ENCODE data around the gene TTLL8.

The TTLL8 gene

DNA sequence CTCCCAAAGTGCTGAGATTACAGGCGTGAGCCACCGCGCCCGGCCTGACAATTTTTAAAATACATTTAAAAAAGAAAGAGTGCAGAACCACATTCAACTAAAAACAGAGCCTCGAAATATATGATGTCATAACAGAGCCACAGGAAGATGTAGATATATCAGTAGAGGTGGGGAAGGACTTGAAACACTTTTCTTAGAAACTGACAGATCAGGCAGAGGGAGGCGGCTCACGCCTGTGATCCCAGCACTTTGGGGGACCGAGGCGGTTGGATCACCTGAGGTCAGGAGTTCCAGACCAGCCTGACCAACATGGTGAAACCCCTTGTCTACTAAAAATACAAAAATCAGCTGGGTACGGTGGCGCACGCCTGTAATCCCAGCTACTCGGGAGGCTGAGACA lies 20.1 kb upstream of the TTLL8 start:
- Histone ChIP-seq H3K79me2 (ENCODE audit: insufficient read depth, low read length) (peaks cover 3% of the 10 kb centered on the region; the same call in 1 of the 2 replicates), H3K4me3 (ENCODE audit: low read length, poor library complexity, severe bottlenecking) (no peak overlapping the region), H4K20me1 (ENCODE audit: insufficient read depth, low read length, poor library complexity, severe bottlenecking) (no peaks in the 10 kb centered on the region), H3K36me3 (ENCODE audit: insufficient read depth, low read length) (no peaks in the 10 kb centered on the region), H2AFZ (ENCODE audit: low read length) (no peak overlapping the region), H3K9me2 (replicated peaks; ENCODE audit: low read depth, low read length) (no peaks in the 10 kb centered on the region), H3F3A (ENCODE audit: low read depth) (no peaks in the 10 kb centered on the region), H3K27me3 (ENCODE audit: insufficient read depth, low read length, poor library complexity, severe bottlenecking) (no peaks in the 10 kb centered on the region), H3K9me3 (ENCODE audit: insufficient read depth, low read depth, low read length) (no peaks in the 10 kb centered on the region), H3K4me1 (ENCODE audit: insufficient read depth, low read length, poor library complexity, severe bottlenecking) (no peaks in the 10 kb centered on the region), H3K9ac (ENCODE audit: low read depth, low read length, poor library complexity, severe bottlenecking) (no peak overlapping the region), H3K4me2 (ENCODE audit: low read depth, low read length, poor library complexity, severe bottlenecking) (no peak overlapping the region)
- no peak for TF ChIP-seq CTCF (conservative IDR thresholded peaks at IDR 0.05; ENCODE audit: low read length)
- no peak for TF ChIP-seq EZH2phosphoT487 (IDR thresholded peaks at IDR 0.05; ENCODE audit: borderline replicate concordance)

DNA sequence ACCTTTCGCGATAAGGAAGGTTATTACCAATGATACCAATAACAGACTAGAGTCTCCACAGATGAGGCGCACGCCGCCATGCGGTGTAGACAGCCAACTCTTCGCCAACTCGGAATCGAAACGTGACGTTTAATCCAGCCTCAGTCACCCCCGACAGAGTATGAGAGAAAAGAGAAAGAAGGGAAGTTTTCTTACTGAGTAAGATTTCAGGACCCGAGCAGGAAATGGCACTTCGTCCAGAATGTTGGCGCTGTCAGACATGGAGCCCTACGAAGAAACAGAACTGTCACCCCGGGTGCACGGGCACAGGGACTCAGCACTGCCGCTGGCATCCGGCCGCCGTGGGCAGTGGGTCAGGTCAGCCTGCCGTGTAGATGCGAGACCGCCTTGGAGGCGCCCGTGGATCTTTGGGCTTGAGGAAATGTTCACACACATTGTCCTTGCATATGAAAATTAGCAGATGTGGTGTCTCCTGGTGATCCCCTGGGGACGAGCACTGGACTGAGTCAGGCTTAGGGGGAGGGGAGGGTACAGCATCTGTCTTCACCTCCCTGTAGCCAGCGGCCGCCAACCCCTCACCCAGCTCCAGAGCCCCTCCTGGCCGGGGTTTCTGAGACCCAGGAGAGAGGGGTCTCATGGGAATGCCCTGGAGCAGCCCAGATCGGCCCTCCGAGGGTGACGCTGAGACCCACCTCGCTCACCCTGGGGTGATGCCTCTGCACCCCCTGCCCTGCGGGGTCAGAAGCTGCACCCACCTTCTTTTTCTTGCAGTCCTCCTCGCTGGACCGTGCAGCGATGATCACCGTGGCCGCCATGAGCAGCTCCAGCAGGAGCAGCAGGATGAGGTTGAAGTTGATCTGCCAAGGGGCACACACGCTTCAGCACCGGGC lies 18.8 kb upstream of the TTLL8 start:
- Histone ChIP-seq H3K9me2 (replicated peaks; ENCODE audit: low read depth, low read length) (no peaks in the 10 kb centered on the region), H3K4me2 (ENCODE audit: low read depth, low read length, poor library complexity, severe bottlenecking) (no peak overlapping the region), H3K36me3 (ENCODE audit: insufficient read depth, low read length) (no peaks in the 10 kb centered on the region), H2AFZ (ENCODE audit: low read length) (no peak overlapping the region), H4K20me1 (ENCODE audit: insufficient read depth, low read length, poor library complexity, severe bottlenecking) (no peaks in the 10 kb centered on the region), H3K27me3 (ENCODE audit: insufficient read depth, low read length, poor library complexity, severe bottlenecking) (no peaks in the 10 kb centered on the region), H3K9ac (ENCODE audit: low read depth, low read length, poor library complexity, severe bottlenecking) (no peak overlapping the region), H3F3A (ENCODE audit: low read depth) (no peaks in the 10 kb centered on the region), H3K4me3 (ENCODE audit: low read length, poor library complexity, severe bottlenecking) (no peak overlapping the region), H3K4me1 (ENCODE audit: insufficient read depth, low read length, poor library complexity, severe bottlenecking) (no peaks in the 10 kb centered on the region), H3K79me2 (ENCODE audit: insufficient read depth, low read length) (no peaks in the 10 kb centered on the region), H3K9me3 (ENCODE audit: insufficient read depth, low read depth, low read length) (no peaks in the 10 kb centered on the region)
- TF ChIP-seq CTCF (conservative IDR thresholded peaks at IDR 0.05; ENCODE audit: low read length) (no peak), EZH2phosphoT487 (IDR thresholded peaks at IDR 0.05; ENCODE audit: borderline replicate concordance) (no peak)

GRCh38 chr22:50074551-50075530 lies 16.7 kb upstream of the TTLL8 start:
- no peaks in the 10 kb centered on the region for H3K27me3 ChIP-seq (ENCODE audit: insufficient read depth, low read length, poor library complexity, severe bottlenecking)
- H2AFZ ChIP-seq (ENCODE audit: low read length), result no peak overlapping the region
- TF ChIP-seq CTCF (conservative IDR thresholded peaks at IDR 0.05; ENCODE audit: low read length) (no peak), EZH2phosphoT487 (IDR thresholded peaks at IDR 0.05; ENCODE audit: borderline replicate concordance) (no peak)
- H4K20me1 ChIP-seq (ENCODE audit: insufficient read depth, low read length, poor library complexity, severe bottlenecking), result no peaks in the 10 kb centered on the region
- H3K9me2 ChIP-seq (replicated peaks; ENCODE audit: low read depth, low read length), result no peaks in the 10 kb centered on the region
- H3K4me2 ChIP-seq (ENCODE audit: low read depth, low read length, poor library complexity, severe bottlenecking), result no peak overlapping the region
- no peak overlapping the region for H3K9ac ChIP-seq (ENCODE audit: low read depth, low read length, poor library complexity, severe bottlenecking)
- no peaks in the 10 kb centered on the region for H3K36me3 ChIP-seq (ENCODE audit: insufficient read depth, low read length)
- H3K9me3 ChIP-seq (ENCODE audit: insufficient read depth, low read depth, low read length), result no peaks in the 10 kb centered on the region
- H3F3A ChIP-seq (ENCODE audit: low read depth), result no peaks in the 10 kb centered on the region
- H3K4me3 ChIP-seq (ENCODE audit: low read length, poor library complexity, severe bottlenecking), result no peak overlapping the region
- no peaks in the 10 kb centered on the region for H3K4me1 ChIP-seq (ENCODE audit: insufficient read depth, low read length, poor library complexity, severe bottlenecking)
- no peaks in the 10 kb centered on the region for H3K79me2 ChIP-seq (ENCODE audit: insufficient read depth, low read length)

Data from Loucy (cell line).